Esophagus squamous epithelium (tissue), 4 donors: Measurements from ENCODE around the gene EVC2.

Source experiments
- CTCF ChIP-seq, 6 experiments: fragments of 450-650 bp in 4 of 6; fragments of 200-600 bp in 2 of 6; sonication (generic) in 2 of 6; IDR thresholded peaks; one replicate each; pipeline ENCODE4 v1.5.1; 2016 to 2019; ENCODE audit warnings: antibody characterized with exemption in 6 of 6, mild to moderate bottlenecking in 4 of 6, moderate library complexity in 4 of 6
- POLR2A ChIP-seq, 4 donors: fragments of 450-650 bp; IDR thresholded peaks; one replicate each; pipeline ENCODE4 v1.6.1; 2017; ENCODE audit warnings: antibody characterized with exemption in 4 of 4, mild to moderate bottlenecking in 4 of 4, moderate library complexity in 3 of 4

GRCh38 chr4:5632066-5632440 is 76.3 kb downstream of the EVC2 start:
- TF ChIP-seq POLR2A (IDR thresholded peaks at IDR 0.05) (no peak), CTCF (IDR thresholded peaks at IDR 0.05) (no peak)
